Stomach (tissue), 4 donors: Measurements from ENCODE around the gene EEIG1.

Experiments used
- POLR2AphosphoS5 ChIP-seq, 3 donors: sonication (generic); formaldehyde crosslinking; IDR thresholded peaks; one replicate each; pipeline ENCODE4 v1.6.1; 2016; ENCODE audit warnings: antibody characterized with exemption in 3 of 3
- TF ChIP-seq, protein P1 (sequence below), 7 experiments: fragments of 450-650 bp in 4 of 7; fragments of 200-600 bp in 3 of 7; sonication (generic) in 3 of 7; IDR thresholded peaks; one replicate each; pipeline ENCODE4 v1.5.1; 2016 to 2019; ENCODE audit warnings: antibody characterized with exemption in 7 of 7, control low read depth in 2 of 7, mild to moderate bottlenecking in 1 of 7

DNA sequence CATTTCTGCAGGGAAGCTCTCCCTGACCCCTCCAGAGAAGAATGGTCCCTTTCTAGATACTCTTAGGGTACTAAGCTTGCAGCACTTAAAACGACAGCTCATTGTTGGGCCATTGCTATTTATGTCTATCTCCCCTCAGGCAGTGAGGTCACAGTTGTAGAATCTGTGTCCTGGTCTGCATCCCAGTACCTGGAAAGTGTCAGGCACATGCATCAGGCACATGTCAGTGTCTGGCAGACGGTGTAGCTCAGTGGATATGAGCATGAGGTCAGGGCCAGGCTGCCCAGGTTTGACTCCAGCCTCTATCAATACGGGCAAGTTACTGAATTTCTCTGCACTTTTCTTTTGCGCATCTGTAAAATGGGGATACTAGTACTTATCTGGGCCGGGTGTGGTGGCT, 22.2 kb upstream of the EEIG1 start:
- TF ChIP-seq, protein P1, sequence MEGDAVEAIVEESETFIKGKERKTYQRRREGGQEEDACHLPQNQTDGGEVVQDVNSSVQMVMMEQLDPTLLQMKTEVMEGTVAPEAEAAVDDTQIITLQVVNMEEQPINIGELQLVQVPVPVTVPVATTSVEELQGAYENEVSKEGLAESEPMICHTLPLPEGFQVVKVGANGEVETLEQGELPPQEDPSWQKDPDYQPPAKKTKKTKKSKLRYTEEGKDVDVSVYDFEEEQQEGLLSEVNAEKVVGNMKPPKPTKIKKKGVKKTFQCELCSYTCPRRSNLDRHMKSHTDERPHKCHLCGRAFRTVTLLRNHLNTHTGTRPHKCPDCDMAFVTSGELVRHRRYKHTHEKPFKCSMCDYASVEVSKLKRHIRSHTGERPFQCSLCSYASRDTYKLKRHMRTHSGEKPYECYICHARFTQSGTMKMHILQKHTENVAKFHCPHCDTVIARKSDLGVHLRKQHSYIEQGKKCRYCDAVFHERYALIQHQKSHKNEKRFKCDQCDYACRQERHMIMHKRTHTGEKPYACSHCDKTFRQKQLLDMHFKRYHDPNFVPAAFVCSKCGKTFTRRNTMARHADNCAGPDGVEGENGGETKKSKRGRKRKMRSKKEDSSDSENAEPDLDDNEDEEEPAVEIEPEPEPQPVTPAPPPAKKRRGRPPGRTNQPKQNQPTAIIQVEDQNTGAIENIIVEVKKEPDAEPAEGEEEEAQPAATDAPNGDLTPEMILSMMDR (IDR thresholded peaks at IDR 0.05) = no peak
- no peak for TF ChIP-seq POLR2AphosphoS5 (IDR thresholded peaks at IDR 0.05)
